OCI-LY3 (cell line): ENCODE measurements around the gene MAFG.

ENCODE experiments used
- H2AFZ ChIP-seq: fragments of 200-600, 300-600 bp; shearing (Covaris generic); 2 replicates; pipeline ENCODE4 v1.6.0; 2014; ENCODE audit warnings: antibody characterized with exemption, low read depth, low read length
- H3K27ac ChIP-seq: fragments of 200-600, 300-600 bp; sonication (generic); 2 replicates; pipeline ENCODE4 v1.5.1; 2014; ENCODE audit warnings: mild to moderate bottlenecking, low read length, moderate library complexity, mixed read lengths
- H3K27me3 ChIP-seq: fragments of 200-600, 300-600 bp; sonication (generic); 2 replicates; pipeline ENCODE4 v1.6.1; 2014; ENCODE audit warnings: low read depth, low read length, mixed read lengths
- H3K36me3 ChIP-seq: fragments of 200-600, 300-600 bp; sonication (generic); replicated peaks from 2 replicates; pipeline ENCODE3; 2014; ENCODE audit warnings: low read depth, low read length, mixed read lengths
- H3K4me1 ChIP-seq: fragments of 300-600, 200-600 bp; sonication (generic); 2 replicates; pipeline ENCODE4 v1.6.1; 2014; ENCODE audit warnings: low read length, mixed read lengths
- H3K4me2 ChIP-seq: fragments of 200-600, 300-600 bp; sonication (generic); 2 replicates; pipeline ENCODE4 v1.6.1; 2014; ENCODE audit warnings: low read length, mixed read lengths
- H3K4me3 ChIP-seq: fragments of 300-600, 200-600 bp; sonication (generic); 2 replicates; pipeline ENCODE4 v1.5.1; 2014; ENCODE audit warnings: antibody characterized with exemption, mild to moderate bottlenecking, low read length, moderate library complexity
- H3K79me2 ChIP-seq: fragments of 300-600, 200-600 bp; shearing (Covaris generic); 2 replicates; pipeline ENCODE4 v1.6.1; 2014; ENCODE audit warnings: mild to moderate bottlenecking, low read length, mixed read lengths
- H3K9ac ChIP-seq: fragments of 300-600, 200-600 bp; shearing (Covaris generic); 2 replicates; pipeline ENCODE4 v1.6.0; 2014; ENCODE audit warnings: mild to moderate bottlenecking, low read length, moderate library complexity
- H3K9me3 ChIP-seq: fragments of 200-600, 300-600 bp; shearing (Covaris generic); 2 replicates; pipeline ENCODE4 v1.6.1; 2014; ENCODE audit warnings: low read length, mixed read lengths; ENCODE audit not compliant: insufficient read depth
- H4K20me1 ChIP-seq: fragments of 200-600, 300-600 bp; sonication (generic); 2 replicates; pipeline ENCODE4 v1.6.1; 2016; ENCODE audit warnings: low read length, mixed read lengths; ENCODE audit not compliant: insufficient read depth
- CTCF ChIP-seq: fragments of 200-600, 300-600 bp; sonication (generic); IDR thresholded peaks from 2 replicates; pipeline ENCODE4 v1.5.1; 2014; ENCODE audit warnings: antibody characterized with exemption, low read length, low read depth
- EZH2phosphoT487 ChIP-seq: fragments of 200-600 bp; shearing (Covaris generic); IDR thresholded peaks from 2 replicates; pipeline ENCODE4 v1.6.1; 2018; ENCODE audit warnings: antibody characterized with exemption, mixed run types, low read depth

The MAFG gene

GRCh38 chr17:81966343-81967243 is 39.1 kb upstream of the MAFG start:
- TF ChIP-seq EZH2phosphoT487 (no peak), CTCF (no peak)
- H3K4me2 ChIP-seq, result peak overlapping the region; percentile 94
- peaks cover 15% of the 10 kb centered on the region; the same call in 1 of the 2 replicates for H3K27me3 ChIP-seq
- no peaks in the 10 kb centered on the region for H3K9me3 ChIP-seq
- H2AFZ ChIP-seq, result peak overlapping the region; percentile 41; the same call in 1 of the 2 replicates
- H3K4me1 ChIP-seq, result peaks cover 26% of the 10 kb centered on the region
- no peaks in the 10 kb centered on the region for H3K79me2 ChIP-seq
- H3K27ac ChIP-seq, result peak overlapping the region; percentile 36; the same call in 1 of the 2 replicates
- peak overlapping the region; percentile 64; the same call in 1 of the 2 replicates for H3K9ac ChIP-seq
- peak overlapping the region; percentile 80 for H3K4me3 ChIP-seq
- no peaks in the 10 kb centered on the region for H4K20me1 ChIP-seq
- no peaks in the 10 kb centered on the region for H3K36me3 ChIP-seq

- Histone ChIP-seq H3K9me3 (no peaks in the 10 kb centered on the region), H3K4me1 (peaks cover 26% of the 10 kb centered on the region), H3K27me3 (peaks cover 15% of the 10 kb centered on the region; the same call in 1 of the 2 replicates), H3K27ac (no peak overlapping the region), H3K4me2 (no peak overlapping the region), H4K20me1 (no peaks in the 10 kb centered on the region), H3K36me3 (no peaks in the 10 kb centered on the region), H3K79me2 (no peaks in the 10 kb centered on the region), H3K9ac (no peak overlapping the region), H3K4me3 (no peak overlapping the region), H2AFZ (no peak overlapping the region)
- TF ChIP-seq EZH2phosphoT487, result no peak
- no peak for TF ChIP-seq CTCF
Observed at GRCh38 chr17:81964081-81964849, 36.7 kb upstream of the MAFG start.

- Histone ChIP-seq H3K4me2 (no peak overlapping the region), H3K27me3 (peaks cover 15% of the 10 kb centered on the region; the same call in 1 of the 2 replicates), H3K9me3 (no peaks in the 10 kb centered on the region), H3K9ac (no peak overlapping the region), H3K79me2 (no peaks in the 10 kb centered on the region), H3K4me3 (no peak overlapping the region), H4K20me1 (no peaks in the 10 kb centered on the region), H3K36me3 (no peaks in the 10 kb centered on the region), H3K27ac (no peak overlapping the region), H2AFZ (no peak overlapping the region), H3K4me1 (peaks cover 14% of the 10 kb centered on the region)
- TF ChIP-seq EZH2phosphoT487, result no peak
- TF ChIP-seq CTCF, result no peak
Observed at GRCh38 chr17:81962499-81963441, 35.2 kb upstream of the MAFG start.
